ENCODE data around the gene DGCR8. TPM values are rescaled to one million over a fixed set of nuclear protein-coding genes. Genes with fewer than 3 reads are reported as not detected.

The DGCR8 gene
- total RNA-seq, 2 donors from 2014 or later: 8.3 to 12.1 TPM

DNA sequence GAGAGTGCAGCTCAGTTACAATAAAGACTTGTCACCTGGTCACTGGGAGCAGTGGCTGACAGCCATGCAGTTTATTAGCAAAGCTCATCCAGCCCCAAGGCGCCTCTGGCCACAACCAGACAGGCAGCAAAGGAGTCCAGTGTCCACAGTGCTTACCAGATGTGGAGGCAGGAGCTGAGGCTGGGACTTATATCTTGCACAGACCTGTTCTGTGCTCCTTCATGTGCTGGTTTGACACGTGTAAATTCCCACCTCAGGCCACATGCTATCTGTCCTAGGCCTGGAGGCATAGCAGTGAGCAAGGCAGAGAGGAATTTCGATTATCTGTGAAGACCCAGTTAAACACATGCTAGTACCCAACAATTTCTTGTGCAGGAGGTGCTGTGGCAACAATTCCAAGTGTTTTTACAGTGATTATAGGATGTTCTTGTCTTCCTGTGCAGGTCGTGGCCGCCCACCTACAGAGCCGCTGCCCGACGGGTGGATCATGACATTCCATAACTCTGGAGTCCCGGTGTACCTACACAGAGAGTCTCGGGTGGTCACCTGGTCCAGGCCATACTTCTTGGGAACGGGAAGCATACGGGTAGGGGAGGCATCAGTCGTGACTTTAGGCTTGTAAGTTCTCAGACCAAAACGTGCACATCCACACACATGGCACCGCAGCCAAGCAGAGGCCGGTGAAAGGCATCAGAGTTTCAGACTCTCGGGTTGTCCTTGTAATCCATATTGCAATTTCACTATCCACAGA is 9.4 kb downstream of the DGCR8 start:
- Histone ChIP-seq H3K4me1 (peaks cover 0 to 15% of the 10 kb centered on the region in 2 donors), H3K36me3 (peaks cover 88% of the 10 kb centered on the region), H3K27me3 (no peaks in the 10 kb centered on the region), H3K9me3 (no peaks in the 10 kb centered on the region), H3K4me3 (no peak overlapping the region), H3K27ac (no peak overlapping the region)
- TF ChIP-seq, protein P1, sequence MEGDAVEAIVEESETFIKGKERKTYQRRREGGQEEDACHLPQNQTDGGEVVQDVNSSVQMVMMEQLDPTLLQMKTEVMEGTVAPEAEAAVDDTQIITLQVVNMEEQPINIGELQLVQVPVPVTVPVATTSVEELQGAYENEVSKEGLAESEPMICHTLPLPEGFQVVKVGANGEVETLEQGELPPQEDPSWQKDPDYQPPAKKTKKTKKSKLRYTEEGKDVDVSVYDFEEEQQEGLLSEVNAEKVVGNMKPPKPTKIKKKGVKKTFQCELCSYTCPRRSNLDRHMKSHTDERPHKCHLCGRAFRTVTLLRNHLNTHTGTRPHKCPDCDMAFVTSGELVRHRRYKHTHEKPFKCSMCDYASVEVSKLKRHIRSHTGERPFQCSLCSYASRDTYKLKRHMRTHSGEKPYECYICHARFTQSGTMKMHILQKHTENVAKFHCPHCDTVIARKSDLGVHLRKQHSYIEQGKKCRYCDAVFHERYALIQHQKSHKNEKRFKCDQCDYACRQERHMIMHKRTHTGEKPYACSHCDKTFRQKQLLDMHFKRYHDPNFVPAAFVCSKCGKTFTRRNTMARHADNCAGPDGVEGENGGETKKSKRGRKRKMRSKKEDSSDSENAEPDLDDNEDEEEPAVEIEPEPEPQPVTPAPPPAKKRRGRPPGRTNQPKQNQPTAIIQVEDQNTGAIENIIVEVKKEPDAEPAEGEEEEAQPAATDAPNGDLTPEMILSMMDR (IDR thresholded peaks at IDR 0.05): no peak
- DNase-seq (ENCODE audit: low spot score): no peak

DNA sequence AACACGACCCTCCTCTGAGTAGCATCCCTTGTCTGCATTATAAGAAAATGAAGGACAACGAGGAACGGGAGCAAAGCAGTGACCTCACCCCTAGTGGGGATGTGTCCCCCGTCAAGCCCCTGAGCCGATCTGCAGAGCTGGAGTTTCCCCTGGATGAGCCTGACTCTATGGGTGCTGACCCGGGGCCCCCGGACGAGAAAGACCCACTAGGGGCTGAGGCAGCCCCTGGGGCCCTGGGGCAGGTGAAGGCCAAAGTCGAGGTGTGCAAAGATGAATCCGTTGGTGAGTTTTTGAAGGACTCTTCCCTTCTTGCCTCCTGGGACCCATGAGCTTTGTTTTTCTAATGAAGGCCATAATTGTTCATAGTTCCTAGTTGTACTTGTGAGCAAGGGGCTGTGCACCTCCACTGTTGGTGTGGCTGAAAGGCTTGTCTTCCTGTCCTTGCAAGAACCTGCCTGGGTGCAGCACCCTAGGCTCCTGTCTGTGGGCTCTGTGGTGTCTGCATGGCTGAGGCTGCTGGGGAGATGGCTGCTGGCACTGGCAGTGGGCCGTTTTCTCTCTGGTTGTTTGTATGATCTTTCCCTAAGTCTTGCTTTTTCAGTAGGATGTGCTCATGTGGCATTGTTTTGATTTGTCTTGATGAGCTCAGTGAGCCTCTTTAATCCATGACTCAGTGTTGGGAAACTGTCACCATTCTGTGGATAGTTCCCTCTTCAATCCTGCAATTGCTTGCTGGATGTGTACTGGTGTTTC is 10.1 kb downstream of the DGCR8 start:
- TF ChIP-seq, protein P1 (IDR thresholded peaks at IDR 0.05): no peak

DNA sequence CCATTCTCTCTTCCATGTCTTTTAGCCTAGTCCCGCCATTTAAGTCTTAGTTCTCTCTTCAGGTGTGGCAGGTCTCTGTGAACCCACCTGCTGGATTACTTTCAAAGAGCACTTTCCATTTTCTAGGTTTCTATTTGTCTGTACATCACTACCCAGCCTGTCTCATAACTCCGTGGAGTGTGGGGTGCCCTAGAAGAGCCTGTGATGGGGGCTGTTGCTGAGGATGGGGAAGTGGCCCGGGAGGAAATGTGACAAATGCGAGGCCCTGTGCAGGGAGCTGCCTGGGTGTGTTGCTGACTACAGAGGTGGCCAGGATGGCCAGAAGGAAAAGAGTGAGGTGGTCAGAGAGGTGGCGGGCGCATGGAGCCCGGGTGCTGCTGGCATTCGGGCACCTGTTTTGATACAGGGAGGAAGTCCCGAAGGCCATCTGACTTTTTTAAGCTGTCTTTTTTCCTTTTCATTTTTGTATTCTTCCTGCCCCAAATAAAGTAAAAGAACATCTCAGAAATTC is 10.7 kb downstream of the DGCR8 start:
- TF ChIP-seq, protein P1 (IDR thresholded peaks at IDR 0.05): no peak
- H3K27me3 ChIP-seq: no peaks in the 10 kb centered on the region
- H3K36me3 ChIP-seq: peaks cover 100% of the 10 kb centered on the region
- H3K4me1 ChIP-seq: peaks cover 0 to under 1% of the 10 kb centered on the region in 2 donors
- no peak for DNase-seq (ENCODE audit: low spot score)
- H3K27ac ChIP-seq: no peak overlapping the region
- H3K4me3 ChIP-seq: no peak overlapping the region
- no peaks in the 10 kb centered on the region for H3K9me3 ChIP-seq

More for the DNA sequence above, 10.1 kb downstream of the DGCR8 start:
- Histone ChIP-seq H3K36me3 (peaks cover 96% of the 10 kb centered on the region), H3K9me3 (no peaks in the 10 kb centered on the region), H3K27ac (no peak overlapping the region), H3K4me3 (no peak overlapping the region), H3K4me1 (peaks cover 0 to 7% of the 10 kb centered on the region in 2 donors), H3K27me3 (no peaks in the 10 kb centered on the region)
- no peak for DNase-seq (ENCODE audit: low spot score)

DNA sequence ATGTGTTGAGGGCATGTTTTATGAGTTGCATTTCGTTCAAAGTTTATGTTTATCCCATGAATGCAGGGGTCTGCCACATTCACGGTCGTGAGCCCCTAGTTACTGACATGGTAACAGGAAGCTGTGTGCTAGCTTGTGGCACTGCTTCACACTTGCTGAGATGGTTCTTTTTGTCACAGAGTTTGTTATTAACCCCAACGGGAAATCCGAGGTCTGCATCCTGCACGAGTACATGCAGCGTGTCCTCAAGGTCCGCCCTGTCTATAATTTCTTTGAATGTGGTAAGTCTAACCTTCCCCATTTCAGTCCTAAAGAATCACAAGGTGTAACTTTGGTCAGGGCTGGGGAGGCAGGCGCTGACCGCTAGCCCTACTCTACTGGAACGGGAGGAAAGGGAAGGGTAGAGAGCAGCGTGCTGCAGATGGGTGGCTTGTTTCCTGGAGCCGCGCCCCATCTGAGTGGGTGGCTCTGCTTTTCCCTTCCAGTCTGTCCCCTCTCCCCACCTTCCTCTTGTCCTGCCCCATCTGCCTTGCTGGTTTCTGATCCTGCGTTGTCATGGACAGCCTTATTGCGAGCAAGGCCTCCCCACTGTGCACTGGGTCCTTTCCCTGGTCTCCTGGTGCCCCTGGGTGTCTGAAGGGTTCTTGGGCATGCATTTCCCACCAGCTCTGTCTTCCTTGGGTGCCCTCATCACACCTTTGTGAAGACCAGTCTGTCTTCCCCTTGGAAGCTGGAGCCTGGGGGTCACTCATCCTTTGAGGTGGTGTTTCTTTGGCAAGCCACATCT is 11.8 kb downstream of the DGCR8 start:
- no peak overlapping the region for H3K27ac ChIP-seq
- H3K9me3 ChIP-seq: peaks cover 0 to 5% of the 10 kb centered on the region in 2 donors
- H3K27me3 ChIP-seq: no peaks in the 10 kb centered on the region
- peaks cover 100% of the 10 kb centered on the region for H3K36me3 ChIP-seq
- no peak overlapping the region for H3K4me3 ChIP-seq
- no peak for DNase-seq (ENCODE audit: low spot score)
- TF ChIP-seq, protein P1 (IDR thresholded peaks at IDR 0.05): no peak
- no peaks in the 10 kb centered on the region for H3K4me1 ChIP-seq

DNA sequence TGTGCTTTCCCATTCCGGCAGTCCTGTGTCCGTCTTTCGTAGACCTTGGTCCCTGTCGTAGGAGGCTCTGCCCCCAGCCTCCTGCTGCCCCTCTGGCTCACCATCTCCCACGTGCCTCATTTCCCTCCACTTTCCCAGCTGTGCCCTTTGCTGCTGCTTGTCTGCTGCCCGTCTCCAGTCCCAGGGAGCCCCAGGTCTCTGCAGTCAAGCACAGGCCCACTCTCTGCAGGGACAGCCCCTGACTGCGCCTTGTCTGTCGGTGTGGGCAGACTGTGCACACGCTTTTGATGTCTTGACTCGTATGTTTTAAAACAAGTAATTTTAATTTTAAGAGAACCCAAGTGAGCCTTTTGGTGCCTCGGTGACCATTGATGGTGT is 12.4 kb downstream of the DGCR8 start:
- Histone ChIP-seq H3K4me1 (no peaks in the 10 kb centered on the region), H3K27me3 (no peaks in the 10 kb centered on the region), H3K9me3 (peaks cover 0 to 7% of the 10 kb centered on the region in 2 donors), H3K36me3 (peaks cover 100% of the 10 kb centered on the region), H3K4me3 (no peak overlapping the region), H3K27ac (no peak overlapping the region)
- DNase-seq (ENCODE audit: low spot score): no peak
- TF ChIP-seq, protein P1 (IDR thresholded peaks at IDR 0.05): no peak

All from right atrium auricular region (tissue), 2 donors.